ENCODE measurements around the gene MAP4K5. TPM values are rescaled to one million over a fixed set of nuclear protein-coding genes. Genes with fewer than 3 reads are reported as not detected.

The MAP4K5 gene
- total and polyA plus RNA-seq, 2 of the 13 experiments (the other 11 are each of a cell fraction or from before 2014, with no cell fraction given): 12.7 to 23.9 TPM

DNA sequence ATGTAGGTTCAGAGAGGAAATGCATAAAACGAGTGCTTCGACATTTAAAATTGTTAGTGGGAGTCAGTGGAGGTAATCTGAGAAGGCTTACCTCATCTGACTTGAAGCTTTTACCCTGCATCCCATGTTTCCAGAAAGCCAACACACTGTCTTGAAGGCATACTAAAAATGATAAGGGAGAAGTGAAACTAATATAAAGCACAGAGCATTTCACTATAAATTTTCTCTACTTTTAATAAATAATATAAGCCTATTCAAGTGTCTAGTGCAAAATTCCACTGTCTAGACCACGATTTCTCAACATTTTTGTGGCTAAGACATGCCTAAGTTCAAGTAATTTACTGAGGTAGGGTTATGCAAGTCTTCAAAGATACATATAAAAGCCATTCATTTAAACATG, 106.6 kb downstream of the MAP4K5 start:
- no peak for FAIRE-seq
- no peak for DNase-seq (ENCODE audit: low spot score)
- TF ChIP-seq NAIF1 (CRISPR knock-in tag; IDR thresholded peaks at IDR 0.05; ENCODE audit: borderline replicate concordance): no peak
- no peak for TF ChIP-seq HNRNPLL (IDR thresholded peaks at IDR 0.05; ENCODE audit: low read depth, low read length, poor library complexity, severe bottlenecking)
- no peak for TF ChIP-seq ZNF33A (CRISPR knock-in tag; IDR thresholded peaks at IDR 0.05; ENCODE audit: borderline replicate concordance)
- TF ChIP-seq BCL6 (CRISPR knock-in tag; IDR thresholded peaks at IDR 0.05): no peak
- TF ChIP-seq ZNF383 (CRISPR knock-in tag; IDR thresholded peaks at IDR 0.05; ENCODE audit: borderline replicate concordance): no peak
- TF ChIP-seq, protein P1, sequence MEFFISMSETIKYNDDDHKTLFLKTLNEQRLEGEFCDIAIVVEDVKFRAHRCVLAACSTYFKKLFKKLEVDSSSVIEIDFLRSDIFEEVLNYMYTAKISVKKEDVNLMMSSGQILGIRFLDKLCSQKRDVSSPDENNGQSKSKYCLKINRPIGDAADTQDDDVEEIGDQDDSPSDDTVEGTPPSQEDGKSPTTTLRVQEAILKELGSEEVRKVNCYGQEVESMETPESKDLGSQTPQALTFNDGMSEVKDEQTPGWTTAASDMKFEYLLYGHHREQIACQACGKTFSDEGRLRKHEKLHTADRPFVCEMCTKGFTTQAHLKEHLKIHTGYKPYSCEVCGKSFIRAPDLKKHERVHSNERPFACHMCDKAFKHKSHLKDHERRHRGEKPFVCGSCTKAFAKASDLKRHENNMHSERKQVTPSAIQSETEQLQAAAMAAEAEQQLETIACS (CRISPR knock-in tag; IDR thresholded peaks at IDR 0.05): no peak
- no peak for TF ChIP-seq ZNF256 (CRISPR knock-in tag; conservative IDR thresholded peaks at IDR 0.05)
- TF ChIP-seq, protein P2, sequence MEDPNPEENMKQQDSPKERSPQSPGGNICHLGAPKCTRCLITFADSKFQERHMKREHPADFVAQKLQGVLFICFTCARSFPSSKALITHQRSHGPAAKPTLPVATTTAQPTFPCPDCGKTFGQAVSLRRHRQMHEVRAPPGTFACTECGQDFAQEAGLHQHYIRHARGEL (CRISPR knock-in tag; IDR thresholded peaks at IDR 0.05): no peak
- TF ChIP-seq, protein P3, sequence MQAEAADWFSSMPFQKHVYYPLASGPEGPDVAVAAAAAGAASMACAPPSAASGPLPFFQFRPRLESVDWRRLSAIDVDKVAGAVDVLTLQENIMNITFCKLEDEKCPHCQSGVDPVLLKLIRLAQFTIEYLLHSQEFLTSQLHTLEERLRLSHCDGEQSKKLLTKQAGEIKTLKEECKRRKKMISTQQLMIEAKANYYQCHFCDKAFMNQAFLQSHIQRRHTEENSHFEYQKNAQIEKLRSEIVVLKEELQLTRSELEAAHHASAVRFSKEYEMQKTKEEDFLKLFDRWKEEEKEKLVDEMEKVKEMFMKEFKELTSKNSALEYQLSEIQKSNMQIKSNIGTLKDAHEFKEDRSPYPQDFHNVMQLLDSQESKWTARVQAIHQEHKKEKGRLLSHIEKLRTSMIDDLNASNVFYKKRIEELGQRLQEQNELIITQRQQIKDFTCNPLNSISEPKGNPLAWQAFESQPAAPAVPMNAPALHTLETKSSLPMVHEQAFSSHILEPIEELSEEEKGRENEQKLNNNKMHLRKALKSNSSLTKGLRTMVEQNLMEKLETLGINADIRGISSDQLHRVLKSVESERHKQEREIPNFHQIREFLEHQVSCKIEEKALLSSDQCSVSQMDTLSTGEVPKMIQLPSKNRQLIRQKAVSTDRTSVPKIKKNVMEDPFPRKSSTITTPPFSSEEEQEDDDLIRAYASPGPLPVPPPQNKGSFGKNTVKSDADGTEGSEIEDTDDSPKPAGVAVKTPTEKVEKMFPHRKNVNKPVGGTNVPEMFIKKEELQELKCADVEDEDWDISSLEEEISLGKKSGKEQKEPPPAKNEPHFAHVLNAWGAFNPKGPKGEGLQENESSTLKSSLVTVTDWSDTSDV (CRISPR knock-in tag; IDR thresholded peaks at IDR 0.05): no peak
- TF ChIP-seq DNMT1 (CRISPR knock-in tag; IDR thresholded peaks at IDR 0.05): no peak
- no peak for TF ChIP-seq MIER3 (CRISPR knock-in tag; IDR thresholded peaks at IDR 0.05; ENCODE audit: borderline replicate concordance)
- TF ChIP-seq, protein P4, sequence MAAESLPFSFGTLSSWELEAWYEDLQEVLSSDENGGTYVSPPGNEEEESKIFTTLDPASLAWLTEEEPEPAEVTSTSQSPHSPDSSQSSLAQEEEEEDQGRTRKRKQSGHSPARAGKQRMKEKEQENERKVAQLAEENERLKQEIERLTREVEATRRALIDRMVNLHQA (CRISPR knock-in tag; IDR thresholded peaks at IDR 0.05): no peak
- no peak for TF ChIP-seq SRSF9 (IDR thresholded peaks at IDR 0.05; ENCODE audit: borderline replicate concordance, insufficient read depth, low read depth, low read length, poor library complexity, severe bottlenecking)
- TF ChIP-seq, protein P5, sequence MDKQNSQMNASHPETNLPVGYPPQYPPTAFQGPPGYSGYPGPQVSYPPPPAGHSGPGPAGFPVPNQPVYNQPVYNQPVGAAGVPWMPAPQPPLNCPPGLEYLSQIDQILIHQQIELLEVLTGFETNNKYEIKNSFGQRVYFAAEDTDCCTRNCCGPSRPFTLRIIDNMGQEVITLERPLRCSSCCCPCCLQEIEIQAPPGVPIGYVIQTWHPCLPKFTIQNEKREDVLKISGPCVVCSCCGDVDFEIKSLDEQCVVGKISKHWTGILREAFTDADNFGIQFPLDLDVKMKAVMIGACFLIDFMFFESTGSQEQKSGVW (CRISPR knock-in tag; IDR thresholded peaks at IDR 0.05; ENCODE audit: borderline replicate concordance): no peak
- TF ChIP-seq NR2C2 (CRISPR knock-in tag; IDR thresholded peaks at IDR 0.05; ENCODE audit: borderline replicate concordance): no peak
- TF ChIP-seq MLLT10 (CRISPR knock-in tag; IDR thresholded peaks at IDR 0.05): no peak
- no peak for TF ChIP-seq ZNF598 (CRISPR knock-in tag; IDR thresholded peaks at IDR 0.05; ENCODE audit: borderline replicate concordance)
- no peak for TF ChIP-seq YEATS2 (CRISPR knock-in tag; IDR thresholded peaks at IDR 0.05; ENCODE audit: borderline replicate concordance)
- in situ Hi-C loops (cut with HindIII; ENCODE audit: extremely low pct_ligation_motif_present, low pct_unique_long_range_greater_than_20kb) (no loop called here), intact Hi-C loops (cut with micrococcal nuclease; ENCODE audit: unreplicated experiment) (no loop called here)
- POLR2A ChIA-PET: no interaction called here
- peaks cover 4 to 13% of the 10 kb centered on the region in 2 experiments; a peak in 4 of 5 replicates for H3K36me3 ChIP-seq (replicated peaks in 1 of 2; ENCODE audit: control insufficient read depth in 1 of 2, insufficient read depth in 2 of 2, low read length in 2 of 2)
- no peak overlapping the region for H3K27ac ChIP-seq (ENCODE audit: extremely low read length, insufficient read depth, low read length)
- no peak overlapping the region for H3K4me3 ChIP-seq (replicated peaks in 1 of 3; ENCODE audit: insufficient read depth in 1 of 3, low read depth in 2 of 3, low read length in 3 of 3)
- H4K20me1 ChIP-seq (ENCODE audit: insufficient read depth, low read length): no peaks in the 10 kb centered on the region
- no peak overlapping the region for H3K9ac ChIP-seq (ENCODE audit: insufficient read depth, low read depth, low read length)
- no peaks in the 10 kb centered on the region for H3K27me3 ChIP-seq (ENCODE audit: control insufficient read depth in 1 of 2, insufficient read depth in 2 of 2, low read length in 2 of 2)
- no peak for ATAC-seq
- H2AFZ ChIP-seq (ENCODE audit: low read length): no peak overlapping the region
- CTCF ChIA-PET (ENCODE audit: low intra/inter-chr PET ratio, low total read pairs): no interaction called here
- no peaks in the 10 kb centered on the region for H3K79me2 ChIP-seq (ENCODE audit: insufficient read depth, low read length)
- BruUV-seq (replicated peaks): no TSS peak
- H3K4me2 ChIP-seq (ENCODE audit: low read depth, low read length): no peak overlapping the region
- peaks cover 6% of the 10 kb centered on the region; the same call in 1 of the 2 replicates for H3K4me1 ChIP-seq (ENCODE audit: insufficient read depth, low read length)
- WGBS (ENCODE audit: low lambda C conversion rate): 92% methylated on average over 3 of the region's 3 CpGs
- H3K9me3 ChIP-seq (ENCODE audit: low read length): no peaks in the 10 kb centered on the region
